ENCODE results near the gene IL17RD. TPM values are rescaled to one million over a fixed set of nuclear protein-coding genes. Genes with fewer than 3 reads are reported as not detected.

IL17RD gene
- total and polyA plus RNA-seq, 3 experiments from 2014 or later, result 0.04 TPM; not detected in 1

GRCh38 chr3:57063032-57063431, 102.1 kb downstream of the IL17RD start:
- no peaks in the 10 kb centered on the region for H3K36me3 Mint-ChIP-seq
- no peak overlapping the region for H3K4me3 Mint-ChIP-seq
- Histone ChIP-seq H3K36me3 (ENCODE audit: insufficient read depth, low read length) (no peaks in the 10 kb centered on the region), H3K4me3 (ENCODE audit: low read length) (no peak overlapping the region), H3K9me3 (ENCODE audit: low read length) (no peaks in the 10 kb centered on the region), H3K27ac (ENCODE audit: low read depth, low read length) (no peak overlapping the region), H3K27me3 (ENCODE audit: insufficient read depth, low read length, poor library complexity, severe bottlenecking) (no peaks in the 10 kb centered on the region), H3K4me1 (ENCODE audit: insufficient read depth, low read length) (no peaks in the 10 kb centered on the region)
- ChIA-PET CTCF (no interaction called here), POLR2A (no interaction called here)
- H3K27ac Mint-ChIP-seq, result no peak overlapping the region
- peaks cover 11 to 18% of the 10 kb centered on the region in 2 donors for H3K27me3 Mint-ChIP-seq
- DNase-seq, result no peak
- no peaks in the 10 kb centered on the region for H3K4me1 Mint-ChIP-seq
- no peaks in the 10 kb centered on the region for H3K9me3 Mint-ChIP-seq

DNA sequence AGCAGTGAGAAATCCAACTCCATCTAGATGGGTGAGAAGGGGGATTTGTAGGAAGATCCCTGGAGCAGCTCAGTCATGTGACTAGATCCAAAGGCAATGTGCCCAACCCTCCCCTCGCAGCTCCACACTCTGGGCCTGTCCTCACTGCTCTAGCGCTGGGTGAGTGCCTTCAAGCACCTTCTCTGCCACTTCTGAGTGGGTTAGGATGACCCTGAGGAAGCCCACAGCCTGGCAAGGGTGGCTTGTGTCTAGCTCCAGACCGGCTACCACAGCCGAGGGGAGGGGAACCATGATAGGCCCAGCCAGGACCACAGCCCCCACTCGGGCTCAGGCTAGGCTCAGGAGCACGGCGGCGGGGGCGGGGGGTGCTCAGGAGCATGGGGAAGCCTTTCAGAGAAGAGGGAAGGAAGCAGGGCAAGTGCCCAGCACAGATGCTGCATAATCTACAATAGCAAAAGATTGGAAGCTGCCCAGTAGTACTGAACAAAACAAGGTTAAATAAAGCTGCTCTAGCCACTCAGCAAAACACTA, 103.0 kb downstream of the IL17RD start:
- POLR2A ChIA-PET, result no interaction called here
- H3K27me3 Mint-ChIP-seq, result peaks cover 9 to 18% of the 10 kb centered on the region in 2 donors
- no peak overlapping the region for H3K27ac ChIP-seq (ENCODE audit: low read depth, low read length)

DNA sequence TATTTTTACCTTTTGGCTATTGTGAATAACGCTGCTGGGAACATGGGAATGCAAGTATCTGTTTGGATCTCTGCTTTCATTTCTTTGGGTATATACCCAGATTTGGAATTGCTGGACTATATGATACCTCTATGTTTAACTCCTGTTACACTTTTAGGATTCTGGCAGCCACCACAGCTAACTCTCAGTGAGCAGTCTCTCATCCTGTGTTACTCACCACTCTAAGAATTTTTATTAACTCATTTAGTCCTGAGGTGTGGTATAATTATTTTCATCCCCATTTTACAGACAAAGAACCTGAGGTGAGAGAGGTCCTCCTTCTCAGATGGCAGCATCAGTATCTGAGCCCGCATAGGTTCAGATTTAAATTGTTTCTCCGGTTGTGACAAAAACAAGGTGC, 103.6 kb downstream of the IL17RD start:
- Histone ChIP-seq H3K4me3 (ENCODE audit: low read length) (no peak overlapping the region), H3K27ac (ENCODE audit: low read depth, low read length) (no peak overlapping the region), H3K4me1 (ENCODE audit: insufficient read depth, low read length) (no peaks in the 10 kb centered on the region), H3K36me3 (ENCODE audit: insufficient read depth, low read length) (no peaks in the 10 kb centered on the region), H3K27me3 (ENCODE audit: insufficient read depth, low read length, poor library complexity, severe bottlenecking) (no peaks in the 10 kb centered on the region), H3K9me3 (ENCODE audit: low read length) (no peaks in the 10 kb centered on the region)
- Mint-ChIP-seq H3K27ac (no peak overlapping the region), H3K36me3 (peaks cover 0 to 4% (median 0%) of the 10 kb centered on the region in 3 donors), H3K9me3 (no peaks in the 10 kb centered on the region), H3K4me1 (no peaks in the 10 kb centered on the region), H3K4me3 (no peak overlapping the region), H3K27me3 (peaks cover 9 to 18% of the 10 kb centered on the region in 2 donors)
- ChIA-PET CTCF (no interaction called here), POLR2A (no interaction called here)
- no peak for DNase-seq

More for the DNA sequence above, 103.0 kb downstream of the IL17RD start:
- Histone ChIP-seq H3K4me1 (ENCODE audit: insufficient read depth, low read length) (no peaks in the 10 kb centered on the region), H3K36me3 (ENCODE audit: insufficient read depth, low read length) (no peaks in the 10 kb centered on the region), H3K27me3 (ENCODE audit: insufficient read depth, low read length, poor library complexity, severe bottlenecking) (no peaks in the 10 kb centered on the region), H3K4me3 (ENCODE audit: low read length) (no peak overlapping the region), H3K9me3 (ENCODE audit: low read length) (no peaks in the 10 kb centered on the region)
- H3K9me3 Mint-ChIP-seq, result no peaks in the 10 kb centered on the region
- H3K36me3 Mint-ChIP-seq, result peaks cover 0 to 4% (median 0%) of the 10 kb centered on the region in 3 donors
- CTCF ChIA-PET, result no interaction called here
- no peak overlapping the region for H3K27ac Mint-ChIP-seq
- H3K4me1 Mint-ChIP-seq, result no peaks in the 10 kb centered on the region
- H3K4me3 Mint-ChIP-seq, result no peak overlapping the region
- no peak for DNase-seq

- H3K9me3 ChIP-seq (ENCODE audit: low read length), result no peaks in the 10 kb centered on the region
- H3K27ac ChIP-seq (ENCODE audit: low read depth, low read length), result no peak within 1 kb of the TSS
- Mint-ChIP-seq H3K4me3 (no peak within 1 kb of the TSS), H3K27me3 (peaks cover 12 to 25% of the 10 kb centered on the region in 2 donors), H3K36me3 (peaks cover 0 to 4% (median 0%) of the 10 kb centered on the region in 3 donors), H3K9me3 (no peaks in the 10 kb centered on the region), H3K27ac (no peak within 1 kb of the TSS), H3K4me1 (no peaks in the 10 kb centered on the region)
- no peaks in the 10 kb centered on the region for H3K4me1 ChIP-seq (ENCODE audit: insufficient read depth, low read length)
- DNase-seq, result no peak
- H3K27me3 ChIP-seq (ENCODE audit: insufficient read depth, low read length, poor library complexity, severe bottlenecking), result no peaks in the 10 kb centered on the region
- CTCF ChIA-PET, result no interaction called here
- POLR2A ChIA-PET, result no interaction called here
- no peaks in the 10 kb centered on the region for H3K36me3 ChIP-seq (ENCODE audit: insufficient read depth, low read length)
- no peak within 1 kb of the TSS for H3K4me3 ChIP-seq (ENCODE audit: low read length)
Observed at GRCh38 chr3:57060089-57060821, 104.9 kb downstream of the IL17RD start, which contains the start of gene SPATA12. Gene SPATA12, plus strand, starts transcription at chr3:57060664. Its CDS starts 13,031 bp downstream, at chr3:57073695.

DNA sequence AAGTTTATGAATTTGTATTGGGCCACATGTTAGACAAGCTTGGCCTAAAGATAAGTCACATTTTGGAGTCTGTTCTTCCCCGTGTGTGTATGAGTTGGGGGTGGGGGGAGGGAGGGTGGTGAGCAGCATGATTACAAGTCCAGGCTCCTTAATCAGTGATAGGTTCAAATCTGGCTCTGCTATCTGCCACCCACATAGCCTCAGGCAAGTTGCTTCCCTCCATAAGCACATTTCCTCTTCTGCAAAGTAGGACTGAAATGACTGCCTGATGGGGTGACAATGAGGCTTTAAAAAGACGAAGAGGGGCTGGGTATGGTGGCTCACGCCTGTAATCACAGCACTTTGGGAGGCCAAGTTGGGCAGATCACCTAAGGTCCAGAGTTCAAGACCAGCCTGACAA, 105.7 kb downstream of the IL17RD start:
- ChIA-PET CTCF (no interaction called here), POLR2A (no interaction called here)
- Mint-ChIP-seq H3K36me3 (peaks cover 0 to 4% (median 0%) of the 10 kb centered on the region in 3 donors), H3K4me3 (no peak overlapping the region), H3K27ac (no peak overlapping the region), H3K4me1 (no peaks in the 10 kb centered on the region), H3K27me3 (peaks cover 10 to 27% of the 10 kb centered on the region in 2 donors), H3K9me3 (no peaks in the 10 kb centered on the region)
- no peak overlapping the region for H3K27ac ChIP-seq (ENCODE audit: low read depth, low read length)
- no peak for DNase-seq
- no peaks in the 10 kb centered on the region for H3K9me3 ChIP-seq (ENCODE audit: low read length)
- H3K4me1 ChIP-seq (ENCODE audit: insufficient read depth, low read length), result no peaks in the 10 kb centered on the region
- H3K4me3 ChIP-seq (ENCODE audit: low read length), result no peak overlapping the region
- H3K27me3 ChIP-seq (ENCODE audit: insufficient read depth, low read length, poor library complexity, severe bottlenecking), result no peaks in the 10 kb centered on the region
- H3K36me3 ChIP-seq (ENCODE audit: insufficient read depth, low read length), result no peaks in the 10 kb centered on the region

GRCh38 chr3:57057351-57057750, 107.8 kb downstream of the IL17RD start:
- Histone ChIP-seq H3K36me3 (ENCODE audit: insufficient read depth, low read length) (no peaks in the 10 kb centered on the region), H3K4me1 (ENCODE audit: insufficient read depth, low read length) (no peaks in the 10 kb centered on the region), H3K4me3 (ENCODE audit: low read length) (no peak overlapping the region), H3K9me3 (ENCODE audit: low read length) (no peaks in the 10 kb centered on the region), H3K27ac (ENCODE audit: low read depth, low read length) (no peak overlapping the region), H3K27me3 (ENCODE audit: insufficient read depth, low read length, poor library complexity, severe bottlenecking) (no peaks in the 10 kb centered on the region)
- peaks cover 10 to 27% of the 10 kb centered on the region in 2 donors for H3K27me3 Mint-ChIP-seq
- DNase-seq, result no peak
- CTCF ChIA-PET, result no interaction called here
- POLR2A ChIA-PET, result no interaction called here
- H3K36me3 Mint-ChIP-seq, result peaks cover 0 to 4% (median 0%) of the 10 kb centered on the region in 3 donors
- H3K27ac Mint-ChIP-seq, result no peak overlapping the region
- no peak overlapping the region for H3K4me3 Mint-ChIP-seq
- no peaks in the 10 kb centered on the region for H3K4me1 Mint-ChIP-seq
- H3K9me3 Mint-ChIP-seq, result no peaks in the 10 kb centered on the region

DNA sequence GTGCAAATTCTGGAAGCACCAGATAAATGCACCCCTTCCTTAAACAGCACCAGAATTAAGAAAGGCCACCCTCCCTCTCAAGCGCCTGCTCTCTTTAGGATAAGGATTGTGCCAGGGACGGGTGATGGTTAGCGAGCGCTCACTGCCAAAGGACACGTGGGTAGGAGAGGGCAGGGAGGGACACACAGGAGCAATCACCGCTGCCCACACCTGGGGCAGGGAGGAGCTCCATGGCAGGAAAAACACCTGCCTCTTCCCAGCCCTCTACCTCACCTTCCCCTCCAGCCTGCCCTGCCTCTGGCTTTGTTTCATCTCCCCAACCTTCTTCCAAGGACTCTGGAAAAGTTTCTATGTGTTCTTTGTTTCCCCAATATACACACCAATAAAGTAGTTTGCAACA, 112.0 kb downstream of the IL17RD start:
- Histone ChIP-seq H3K36me3 (ENCODE audit: insufficient read depth, low read length) (no peaks in the 10 kb centered on the region), H3K27me3 (ENCODE audit: insufficient read depth, low read length, poor library complexity, severe bottlenecking) (no peaks in the 10 kb centered on the region), H3K4me3 (ENCODE audit: low read length) (no peak overlapping the region), H3K4me1 (ENCODE audit: insufficient read depth, low read length) (no peaks in the 10 kb centered on the region), H3K27ac (ENCODE audit: low read depth, low read length) (no peak overlapping the region), H3K9me3 (ENCODE audit: low read length) (no peaks in the 10 kb centered on the region)
- Mint-ChIP-seq H3K9me3 (no peaks in the 10 kb centered on the region), H3K4me3 (no peak overlapping the region), H3K4me1 (no peaks in the 10 kb centered on the region), H3K27ac (no peak overlapping the region), H3K27me3 (peaks cover 11 to 25% of the 10 kb centered on the region in 2 donors), H3K36me3 (peaks cover 0 to 4% (median 0%) of the 10 kb centered on the region in 3 donors)
- no peak for DNase-seq
- CTCF ChIA-PET, result no interaction called here
- POLR2A ChIA-PET, result no interaction called here

- H3K4me1 ChIP-seq (ENCODE audit: insufficient read depth, low read length), result no peaks in the 10 kb centered on the region
- H3K9me3 ChIP-seq (ENCODE audit: low read length), result no peaks in the 10 kb centered on the region
- DNase-seq, result no peak
- ChIA-PET CTCF (no interaction called here), POLR2A (no interaction called here)
- no peaks in the 10 kb centered on the region for H3K36me3 ChIP-seq (ENCODE audit: insufficient read depth, low read length)
- no peaks in the 10 kb centered on the region for H3K4me1 Mint-ChIP-seq
- H3K4me3 ChIP-seq (ENCODE audit: low read length), result no peak overlapping the region
- H3K27ac ChIP-seq (ENCODE audit: low read depth, low read length), result no peak overlapping the region
- H3K27ac Mint-ChIP-seq, result no peak overlapping the region
- peaks cover 10 to 25% of the 10 kb centered on the region in 2 donors for H3K27me3 Mint-ChIP-seq
- H3K9me3 Mint-ChIP-seq, result no peaks in the 10 kb centered on the region
- no peaks in the 10 kb centered on the region for H3K27me3 ChIP-seq (ENCODE audit: insufficient read depth, low read length, poor library complexity, severe bottlenecking)
- H3K36me3 Mint-ChIP-seq, result peaks cover 0 to 4% (median 0%) of the 10 kb centered on the region in 3 donors
- no peak overlapping the region for H3K4me3 Mint-ChIP-seq
Observed at GRCh38 chr3:57052662-57053061, 112.5 kb downstream of the IL17RD start.

Measured in CD8-positive, alpha-beta memory T cell (primary cell).